Stimulated activated CD8-positive, alpha-beta memory T cell treated with anti-CD3 and anti-CD28 coated beads, Interleukin-12 subunit alpha, Interleukin-12 subunit beta, amount 100 ng/mL, for 4 hours (primary cell): ENCODE results near the gene TPM2.

Experiments used
- DNase-seq: peaks from one replicate; pipeline ENCODE4 v3.0.0-alpha.2; 2020; ENCODE audit warnings: low read depth

The TPM2 gene

DNA sequence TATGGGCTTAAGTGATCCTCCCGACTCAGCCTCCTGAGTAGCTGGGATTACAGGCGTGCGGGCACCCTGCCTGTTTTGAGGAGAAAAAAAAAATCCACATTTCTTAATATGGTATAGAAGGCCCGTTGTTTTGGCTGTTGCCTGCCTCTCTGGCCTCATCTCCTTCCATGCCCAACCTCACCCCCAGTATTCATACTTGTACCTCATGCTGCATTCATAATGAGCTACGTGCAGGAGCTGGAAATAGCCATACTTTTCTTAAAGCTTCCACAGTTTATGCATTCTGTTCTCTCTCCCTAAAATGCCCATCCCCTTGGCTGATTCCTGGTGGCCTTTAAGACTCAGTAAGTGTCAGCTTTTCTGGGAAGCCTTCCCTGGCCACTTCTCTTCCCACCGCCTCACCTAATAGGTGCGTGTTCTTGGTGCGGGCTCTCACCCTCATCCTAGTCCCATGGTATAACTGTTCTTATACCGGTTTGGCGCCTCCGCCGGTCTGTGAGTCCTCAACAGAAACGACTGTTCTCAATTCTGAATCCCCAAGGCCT lies 2.1 kb upstream of the TPM2 start:
- DNase-seq, result no peak

DNA sequence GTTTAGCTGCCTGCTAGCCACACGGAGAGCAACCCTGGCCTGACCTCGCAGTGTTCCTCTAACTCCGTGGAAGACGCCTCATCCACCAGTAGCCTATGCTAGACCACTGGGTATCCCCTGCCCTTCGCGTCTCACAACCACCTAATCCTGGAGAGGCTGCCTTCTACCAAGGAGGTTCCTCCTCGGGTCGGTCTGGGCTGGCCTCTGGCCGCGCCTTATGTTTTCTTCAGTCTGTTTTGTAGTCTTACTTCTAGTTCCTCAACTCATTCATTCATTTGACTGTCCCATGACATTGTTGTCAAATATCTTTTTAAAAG lies 1.6 kb upstream of the TPM2 start:
- no peak for DNase-seq

DNA sequence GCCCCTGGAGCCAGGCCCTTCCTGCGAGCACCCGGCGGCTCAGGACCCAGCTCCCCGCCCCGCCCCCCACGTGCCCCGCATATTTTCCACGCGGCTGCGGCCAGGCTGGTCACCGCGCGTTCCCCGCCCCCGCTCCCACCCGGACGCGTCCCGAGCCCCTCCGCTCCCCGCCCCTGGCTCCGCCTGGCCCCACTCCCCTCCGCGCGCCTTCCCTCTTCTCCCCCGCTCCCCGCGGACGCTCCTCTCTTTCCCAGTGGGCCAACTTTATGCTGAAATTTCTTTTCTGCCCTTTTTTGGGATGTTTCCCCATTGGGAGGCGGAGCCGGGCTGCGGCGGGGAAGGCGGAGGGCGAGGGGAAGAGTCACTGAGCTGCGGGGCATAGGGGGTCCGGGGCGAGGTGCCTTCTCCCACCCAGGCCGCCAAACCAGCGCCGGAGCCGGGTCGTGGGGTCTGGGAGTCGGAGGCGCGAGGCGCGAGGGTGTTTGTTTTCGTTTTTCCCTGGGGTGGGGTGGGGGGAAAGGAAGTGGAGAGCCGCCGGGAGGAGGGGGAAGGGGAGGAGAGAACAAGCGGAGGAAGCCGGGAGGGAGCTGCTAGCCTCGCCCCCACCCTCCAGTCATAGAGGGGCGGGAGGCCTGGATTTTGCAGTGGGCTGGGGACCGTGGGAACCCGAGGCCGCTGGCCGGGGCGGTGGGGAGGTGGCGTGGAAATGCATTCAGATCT lies 1.0 kb upstream of the TPM2 start:
- DNase-seq, result peak; percentile 19

GRCh38 chr9:35690294-35690613 lies 529 bp upstream of the TPM2 start:
- DNase-seq, result no peak

- DNase-seq, result no peak
Observed at GRCh38 chr9:35688558-35689541, 875 bp downstream of the TPM2 start.

GRCh38 chr9:35687972-35688557 lies 1.7 kb downstream of the TPM2 start:
- DNase-seq, result no peak

- DNase-seq, result no peak
Observed at GRCh38 chr9:35687306-35687705, 2.4 kb downstream of the TPM2 start.

- DNase-seq, result no peak
Observed at GRCh38 chr9:35686222-35687203, 3.2 kb downstream of the TPM2 start.

GRCh38 chr9:35685506-35685905 lies 4.2 kb downstream of the TPM2 start:
- no peak for DNase-seq

DNA sequence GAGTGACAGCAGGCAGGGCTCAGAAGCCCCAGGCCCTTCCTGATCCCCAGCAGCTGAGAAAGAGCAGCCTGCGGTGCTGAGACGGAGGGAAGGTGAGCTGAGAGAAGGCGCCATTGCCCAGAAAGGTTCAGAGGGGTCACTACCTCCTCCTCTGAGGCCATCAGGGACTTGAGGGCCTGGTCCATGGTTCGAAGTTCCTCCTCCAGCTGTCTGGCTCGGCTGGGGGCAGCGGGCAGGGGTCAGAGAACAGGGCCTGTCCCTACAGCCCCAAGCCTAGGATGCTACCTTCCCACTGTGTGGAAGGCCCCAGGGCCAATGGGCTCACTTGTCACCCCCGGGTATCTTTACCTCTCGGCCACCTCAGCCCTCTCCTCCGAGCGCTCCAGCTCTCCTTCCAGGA lies 4.8 kb downstream of the TPM2 start:
- no peak for DNase-seq

- no peak for DNase-seq
Observed at GRCh38 chr9:35683323-35683722, 6.4 kb downstream of the TPM2 start.

DNA sequence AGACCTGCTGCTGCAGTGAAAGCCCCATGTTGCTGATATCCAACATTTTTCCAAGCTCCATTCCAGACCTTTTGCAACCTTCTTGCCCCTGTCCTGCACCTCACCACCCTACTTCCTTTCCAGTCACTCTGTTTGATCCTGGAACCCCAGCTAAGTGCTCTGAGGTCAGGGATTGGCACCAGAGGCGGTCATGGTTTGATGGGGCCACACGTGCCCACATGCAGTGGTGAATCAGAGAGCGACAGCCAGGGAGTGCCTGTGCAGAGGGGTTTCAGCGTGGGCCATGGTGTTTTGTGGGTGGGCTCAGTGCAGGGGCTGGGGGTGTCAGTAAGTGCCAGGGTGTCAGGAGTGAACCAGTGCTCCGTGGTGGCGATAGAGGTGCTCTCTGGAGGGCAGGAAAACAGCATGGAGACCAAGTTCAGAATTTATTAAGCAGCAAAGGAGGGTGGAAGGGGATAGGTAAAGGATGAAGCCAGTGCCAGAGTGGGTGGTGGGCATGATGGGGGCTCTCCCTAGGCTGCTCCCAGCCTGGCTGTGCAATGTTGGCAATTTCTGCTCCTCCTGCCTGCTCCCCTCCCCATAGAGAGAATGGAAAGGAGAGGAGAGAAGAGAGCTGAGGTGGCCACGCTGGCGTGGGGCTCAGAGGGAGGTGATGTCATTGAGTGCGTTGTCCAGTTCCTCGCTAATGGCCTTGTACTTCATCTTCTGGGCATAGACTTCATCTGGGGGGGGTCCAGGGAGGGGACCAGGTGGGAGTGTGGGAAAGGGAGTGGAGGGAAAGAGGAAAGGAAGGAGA lies 7.0 kb downstream of the TPM2 start:
- DNase-seq, result no peak

- no peak for DNase-seq
Observed at GRCh38 chr9:35682051-35682450, 7.7 kb downstream of the TPM2 start.

DNA sequence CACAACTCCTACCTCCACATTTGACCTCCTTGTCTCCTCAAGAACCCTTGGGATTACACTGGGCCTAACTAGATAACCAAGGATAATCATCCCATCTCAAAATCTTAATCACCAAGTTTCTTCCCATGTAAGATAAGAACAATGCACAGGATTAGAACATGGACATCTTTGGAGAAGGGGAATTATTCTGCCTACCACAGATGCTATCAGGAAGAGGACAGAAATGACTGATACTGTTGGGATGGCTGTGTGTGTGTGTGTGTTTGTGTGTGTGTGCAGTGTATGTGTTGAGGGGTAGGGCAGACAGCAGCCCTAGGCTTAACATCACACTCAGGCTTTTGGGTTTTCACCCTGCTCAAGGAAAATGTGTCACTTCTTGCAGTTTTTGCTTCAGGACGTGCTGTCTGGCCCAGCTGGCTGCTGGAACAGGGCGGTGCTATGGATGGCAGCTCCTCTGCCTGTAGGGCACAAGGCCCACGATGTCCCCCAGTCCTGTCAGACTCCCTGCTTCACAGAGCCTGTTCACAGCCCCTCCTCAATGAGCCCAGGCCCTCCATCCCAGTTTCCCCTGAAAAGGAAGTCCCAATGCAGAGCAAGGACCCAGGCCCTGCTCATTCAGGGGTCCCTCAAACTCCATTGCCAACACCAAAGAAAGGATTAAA lies 8.3 kb downstream of the TPM2 start:
- DNase-seq, result no peak

DNA sequence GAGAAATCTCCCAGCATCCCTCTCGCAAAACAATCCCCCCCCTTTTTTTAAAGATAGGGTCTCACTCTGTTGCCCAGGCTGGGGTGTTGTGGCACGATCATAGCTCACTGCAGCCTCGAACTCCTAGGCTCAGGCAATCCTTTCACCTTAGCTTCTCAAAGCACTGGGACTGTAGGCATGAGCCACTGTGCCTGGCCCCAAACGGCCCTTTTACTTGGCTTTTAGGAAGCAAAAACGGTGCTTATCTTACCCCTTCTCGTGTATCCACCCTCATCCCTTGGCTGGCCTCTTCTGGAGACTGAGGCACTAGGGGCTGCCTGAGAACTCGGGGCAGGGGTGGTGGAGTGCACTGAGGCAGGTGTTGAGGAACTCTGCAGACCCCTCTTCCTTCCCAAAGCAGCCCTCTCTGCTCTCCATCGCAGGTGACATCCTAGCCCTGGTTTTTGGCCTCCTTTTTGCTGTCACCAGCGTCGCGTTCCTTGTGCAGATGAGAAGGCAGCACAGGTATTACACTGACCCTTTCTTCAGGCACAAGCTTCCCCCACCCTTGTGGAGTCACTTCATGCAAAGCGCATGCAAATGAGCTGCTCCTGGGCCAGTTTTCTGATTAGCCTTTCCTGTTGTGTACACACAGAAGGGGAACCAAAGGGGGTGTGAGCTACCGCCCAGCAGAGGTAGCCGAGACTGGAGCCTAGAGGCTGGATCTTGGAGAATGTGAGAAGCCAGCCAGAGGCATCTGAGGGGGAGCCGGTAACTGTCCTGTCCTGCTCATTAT lies 9.2 kb downstream of the TPM2 start:
- no peak for DNase-seq

GRCh38 chr9:35679766-35680330 lies 9.9 kb downstream of the TPM2 start:
- no peak for DNase-seq

DNA sequence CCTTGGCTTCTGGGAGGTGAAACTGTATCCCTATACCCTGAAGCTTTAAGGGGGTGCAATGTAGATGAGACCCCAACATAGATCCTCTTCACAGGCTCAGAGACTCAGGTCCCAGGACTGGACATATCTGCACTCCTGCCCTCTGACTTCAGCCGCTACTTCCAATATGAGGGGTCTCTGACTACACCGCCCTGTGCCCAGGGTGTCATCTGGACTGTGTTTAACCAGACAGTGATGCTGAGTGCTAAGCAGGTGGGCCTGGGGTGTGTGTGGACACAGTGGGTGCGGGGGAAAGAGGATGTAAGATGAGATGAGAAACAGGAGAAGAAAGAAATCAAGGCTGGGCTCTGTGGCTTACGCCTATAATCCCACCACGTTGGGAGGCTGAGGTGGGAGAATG lies 10.6 kb downstream of the TPM2 start:
- DNase-seq, result no peak

GRCh38 chr9:35675732-35676392 lies 13.9 kb downstream of the TPM2 start:
- no peak for DNase-seq

DNA sequence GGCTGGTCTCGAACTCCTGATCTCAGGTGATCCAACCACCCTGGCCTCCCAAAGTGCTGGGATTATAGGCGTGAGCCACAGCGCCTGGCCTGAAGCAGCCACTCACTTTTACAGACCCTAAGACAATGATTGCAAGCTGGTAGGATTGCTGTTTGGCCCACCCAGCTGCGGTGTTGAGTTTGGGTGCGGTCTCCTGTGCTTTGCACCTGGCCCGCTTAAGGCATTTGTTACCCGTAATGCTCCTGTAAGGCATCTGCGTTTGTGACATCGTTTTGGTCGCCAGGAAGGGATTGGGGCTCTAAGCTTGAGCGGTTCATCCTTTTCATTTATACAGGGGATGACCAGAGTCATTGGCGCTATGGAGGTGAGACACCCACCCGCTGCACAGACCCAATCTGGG lies 14.5 kb downstream of the TPM2 start:
- no peak for DNase-seq
